ENCODE results near the gene AFAP1L2.

Gene AFAP1L2

DNA sequence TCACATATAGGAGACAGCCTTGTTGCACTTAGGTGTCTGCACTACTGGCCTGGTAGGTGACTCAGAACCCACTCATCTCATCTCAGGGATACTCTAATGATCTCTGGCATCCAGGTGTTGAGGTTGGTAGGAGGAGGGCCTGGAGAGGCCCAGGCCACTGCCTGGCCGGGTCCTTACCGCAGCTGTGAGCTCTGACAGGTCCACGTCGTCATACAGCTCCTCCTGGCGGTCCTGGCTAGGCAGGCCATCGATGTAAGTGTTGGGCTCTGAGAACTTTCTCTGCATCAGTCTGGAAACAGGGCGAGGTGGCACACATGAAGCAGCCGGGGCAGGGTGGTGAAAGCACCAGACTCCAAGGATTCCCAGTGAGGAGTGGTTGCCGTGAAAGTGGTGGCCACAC lies 103.1 kb downstream of the AFAP1L2 start:
- Histone ChIP-seq H3K4me3 (ENCODE audit: insufficient read depth, low read length, poor library complexity, severe bottlenecking) (no peak overlapping the region), H3F3A (ENCODE audit: insufficient read depth) (no peaks in the 10 kb centered on the region), H3K4me2 (ENCODE audit: low read depth, low read length, poor library complexity, severe bottlenecking) (no peak overlapping the region), H3K9me3 (ENCODE audit: insufficient read depth, low read length) (no peaks in the 10 kb centered on the region), H4K20me1 (ENCODE audit: low read depth, low read length) (no peaks in the 10 kb centered on the region), H3K79me2 (ENCODE audit: insufficient read depth, low read length) (no peaks in the 10 kb centered on the region), H3K9me2 (replicated peaks; ENCODE audit: insufficient read depth, low read length) (no peaks in the 10 kb centered on the region), H3K27ac (ENCODE audit: low read depth, low read length) (no peak overlapping the region), H3K9ac (ENCODE audit: low read length) (no peak overlapping the region), H2AFZ (ENCODE audit: low read depth, low read length, severe bottlenecking) (no peak overlapping the region), H3K36me3 (ENCODE audit: low read length) (no peaks in the 10 kb centered on the region), H3K27me3 (ENCODE audit: low read length) (no peaks in the 10 kb centered on the region)
- TF ChIP-seq, protein P1, sequence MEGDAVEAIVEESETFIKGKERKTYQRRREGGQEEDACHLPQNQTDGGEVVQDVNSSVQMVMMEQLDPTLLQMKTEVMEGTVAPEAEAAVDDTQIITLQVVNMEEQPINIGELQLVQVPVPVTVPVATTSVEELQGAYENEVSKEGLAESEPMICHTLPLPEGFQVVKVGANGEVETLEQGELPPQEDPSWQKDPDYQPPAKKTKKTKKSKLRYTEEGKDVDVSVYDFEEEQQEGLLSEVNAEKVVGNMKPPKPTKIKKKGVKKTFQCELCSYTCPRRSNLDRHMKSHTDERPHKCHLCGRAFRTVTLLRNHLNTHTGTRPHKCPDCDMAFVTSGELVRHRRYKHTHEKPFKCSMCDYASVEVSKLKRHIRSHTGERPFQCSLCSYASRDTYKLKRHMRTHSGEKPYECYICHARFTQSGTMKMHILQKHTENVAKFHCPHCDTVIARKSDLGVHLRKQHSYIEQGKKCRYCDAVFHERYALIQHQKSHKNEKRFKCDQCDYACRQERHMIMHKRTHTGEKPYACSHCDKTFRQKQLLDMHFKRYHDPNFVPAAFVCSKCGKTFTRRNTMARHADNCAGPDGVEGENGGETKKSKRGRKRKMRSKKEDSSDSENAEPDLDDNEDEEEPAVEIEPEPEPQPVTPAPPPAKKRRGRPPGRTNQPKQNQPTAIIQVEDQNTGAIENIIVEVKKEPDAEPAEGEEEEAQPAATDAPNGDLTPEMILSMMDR (IDR thresholded peaks at IDR 0.05; ENCODE audit: insufficient read depth, low read length, poor library complexity, severe bottlenecking): no peak
- no peak for TF ChIP-seq EZH2phosphoT487 (conservative IDR thresholded peaks at IDR 0.05; ENCODE audit: low read length)

DNA sequence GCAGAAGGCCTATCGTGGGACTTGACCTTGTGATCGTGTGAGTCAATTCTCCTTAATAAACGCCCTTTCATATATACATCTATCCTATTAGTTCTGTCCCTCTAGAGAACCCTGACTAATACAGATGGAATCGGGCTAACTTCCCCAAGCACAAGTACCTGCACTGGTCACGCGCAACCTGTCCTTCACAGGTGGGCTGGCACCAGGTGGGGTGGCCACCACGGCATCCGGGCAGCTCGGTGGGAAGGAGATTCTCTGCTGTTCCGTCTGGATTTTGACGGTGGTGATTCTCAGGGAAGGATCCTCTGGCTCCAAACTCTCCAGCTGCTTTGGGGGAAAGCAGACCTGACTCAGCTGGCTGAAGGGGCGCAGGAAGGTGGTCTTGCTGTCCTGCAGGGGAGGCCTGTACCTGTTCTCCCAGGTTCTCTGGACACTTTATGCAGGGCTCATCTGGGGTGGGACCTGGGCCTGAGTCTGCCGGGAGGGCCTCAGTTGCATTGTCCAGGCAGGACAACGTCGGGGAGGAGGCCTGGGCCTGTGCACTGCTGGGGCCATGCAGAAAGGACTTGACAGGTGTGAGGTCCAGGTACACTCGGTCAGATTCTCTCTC lies 104.2 kb downstream of the AFAP1L2 start:
- H3K9me3 ChIP-seq (ENCODE audit: insufficient read depth, low read length): peaks cover 9% of the 10 kb centered on the region
- peaks cover 3% of the 10 kb centered on the region; the same call in 1 of the 2 replicates for H3K36me3 ChIP-seq (ENCODE audit: low read length)
- no peak for TF ChIP-seq EZH2phosphoT487 (conservative IDR thresholded peaks at IDR 0.05; ENCODE audit: low read length)
- TF ChIP-seq, protein P1 (IDR thresholded peaks at IDR 0.05; ENCODE audit: insufficient read depth, low read length, poor library complexity, severe bottlenecking): no peak
- H3K4me2 ChIP-seq (ENCODE audit: low read depth, low read length, poor library complexity, severe bottlenecking): no peak overlapping the region
- H3K27me3 ChIP-seq (ENCODE audit: low read length): no peaks in the 10 kb centered on the region
- H3F3A ChIP-seq (ENCODE audit: insufficient read depth): no peaks in the 10 kb centered on the region
- no peaks in the 10 kb centered on the region for H3K9me2 ChIP-seq (replicated peaks; ENCODE audit: insufficient read depth, low read length)
- no peaks in the 10 kb centered on the region for H4K20me1 ChIP-seq (ENCODE audit: low read depth, low read length)
- H3K27ac ChIP-seq (ENCODE audit: low read depth, low read length): no peak overlapping the region
- H3K9ac ChIP-seq (ENCODE audit: low read length): no peak overlapping the region
- H3K4me3 ChIP-seq (ENCODE audit: insufficient read depth, low read length, poor library complexity, severe bottlenecking): no peak overlapping the region
- H3K79me2 ChIP-seq (ENCODE audit: insufficient read depth, low read length): no peaks in the 10 kb centered on the region
- no peak overlapping the region for H2AFZ ChIP-seq (ENCODE audit: low read depth, low read length, severe bottlenecking)

DNA sequence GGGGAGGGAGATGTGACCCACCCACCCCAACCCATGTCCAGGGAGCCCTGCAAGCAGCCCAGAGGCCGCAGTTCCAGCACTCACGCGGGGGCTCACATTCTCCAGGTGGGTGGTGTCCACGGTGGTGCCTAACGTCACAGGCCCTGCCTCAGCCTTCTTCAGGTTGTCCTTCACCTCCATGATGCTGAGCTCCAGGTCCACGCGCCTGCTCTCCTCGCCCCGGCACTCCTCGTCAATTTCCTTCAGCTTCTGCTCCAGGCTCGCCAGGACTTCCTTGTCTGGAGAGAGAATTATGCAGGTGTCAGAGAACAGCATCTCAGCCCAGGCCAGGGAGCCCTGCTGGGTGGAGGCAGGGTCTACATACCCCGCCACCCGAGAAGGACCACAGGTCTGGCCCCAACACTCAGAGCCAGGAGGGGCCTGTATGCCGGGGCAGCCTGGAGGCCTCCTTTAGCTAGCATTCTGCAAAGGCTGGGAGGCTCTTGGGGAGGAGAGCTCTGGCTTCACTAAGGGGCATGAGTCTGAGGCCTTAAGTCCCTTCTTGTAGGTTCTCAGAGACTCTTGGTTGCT lies 107.1 kb downstream of the AFAP1L2 start:
- TF ChIP-seq EZH2phosphoT487 (conservative IDR thresholded peaks at IDR 0.05; ENCODE audit: low read length): no peak
- TF ChIP-seq, protein P1 (IDR thresholded peaks at IDR 0.05; ENCODE audit: insufficient read depth, low read length, poor library complexity, severe bottlenecking): no peak
- H3K27ac ChIP-seq (ENCODE audit: low read depth, low read length): no peak overlapping the region
- H3K27me3 ChIP-seq (ENCODE audit: low read length): no peaks in the 10 kb centered on the region
- H3K9ac ChIP-seq (ENCODE audit: low read length): no peak overlapping the region
- peaks cover 3% of the 10 kb centered on the region; the same call in 1 of the 2 replicates for H3K36me3 ChIP-seq (ENCODE audit: low read length)
- no peaks in the 10 kb centered on the region for H3K9me2 ChIP-seq (replicated peaks; ENCODE audit: insufficient read depth, low read length)
- no peak overlapping the region for H3K4me2 ChIP-seq (ENCODE audit: low read depth, low read length, poor library complexity, severe bottlenecking)
- no peaks in the 10 kb centered on the region for H4K20me1 ChIP-seq (ENCODE audit: low read depth, low read length)
- H3K9me3 ChIP-seq (ENCODE audit: insufficient read depth, low read length): peaks cover 10% of the 10 kb centered on the region
- H3K79me2 ChIP-seq (ENCODE audit: insufficient read depth, low read length): no peaks in the 10 kb centered on the region
- H3F3A ChIP-seq (ENCODE audit: insufficient read depth): no peaks in the 10 kb centered on the region
- no peak overlapping the region for H3K4me3 ChIP-seq (ENCODE audit: insufficient read depth, low read length, poor library complexity, severe bottlenecking)
- no peak overlapping the region for H2AFZ ChIP-seq (ENCODE audit: low read depth, low read length, severe bottlenecking)

Data from SU-DHL-6 (cell line).